Mesenchymal stem cell (in vitro differentiated cells and primary cell): Measurements from ENCODE around the gene VTI1A.
"Not testable (repeated sequence)": the region's sequence is repeated elsewhere in the genome, so short reads cannot be mapped to it uniquely, and the experiment has no call there.

Experiments used
- DNase-seq: peaks from one replicate; pipeline ENCODE4 v3.0.0-alpha.2; 2013
- H2AFZ ChIP-seq: one replicate; pipeline ENCODE4 v1.6.1; 2013; ENCODE audit warnings: low read depth, mild to moderate bottlenecking, control low read depth, inconsistent platforms, low read length, moderate library complexity
- H2AK5ac ChIP-seq: 2 replicates; pipeline ENCODE4 v1.6.1; 2013; ENCODE audit warnings: low read length, moderate library complexity, mild to moderate bottlenecking, inconsistent platforms; ENCODE audit not compliant: severe bottlenecking
- H2BK120ac ChIP-seq: one replicate; pipeline ENCODE4 v1.6.1; 2013; ENCODE audit warnings: low read depth, mild to moderate bottlenecking, inconsistent platforms, low read length, moderate library complexity
- H2BK12ac ChIP-seq, 2 experiments: one replicate each; pipeline ENCODE4 v1.6.1; 2013; ENCODE audit warnings: inconsistent platforms in 2 of 2, low read length in 2 of 2, mild to moderate bottlenecking in 2 of 2, moderate library complexity in 2 of 2, control low read depth in 1 of 2
- H2BK15ac ChIP-seq: one replicate; pipeline ENCODE4 v1.6.1; 2013; ENCODE audit warnings: mild to moderate bottlenecking, low read depth, inconsistent platforms; ENCODE audit not compliant: poor library complexity, severe bottlenecking
- H2BK5ac ChIP-seq: 2 replicates; pipeline ENCODE4 v1.6.1; 2013; ENCODE audit warnings: low read depth, mild to moderate bottlenecking, low read length, control low read depth, inconsistent platforms; ENCODE audit not compliant: poor library complexity, severe bottlenecking
- H3K14ac ChIP-seq, 2 experiments: one replicate each; pipeline ENCODE4 v1.6.1; 2013; ENCODE audit warnings: inconsistent platforms in 2 of 2, low read length in 2 of 2, control low read depth in 1 of 2, mild to moderate bottlenecking in 1 of 2, moderate library complexity in 1 of 2
- H3K18ac ChIP-seq, 2 experiments: one replicate each; pipeline ENCODE4 v1.6.1; 2013; ENCODE audit warnings: inconsistent platforms in 2 of 2, low read length in 2 of 2, control low read depth in 1 of 2, low read depth in 1 of 2, mild to moderate bottlenecking in 1 of 2
- H3K23ac ChIP-seq, 2 experiments: one replicate each; pipeline ENCODE4 v1.6.1; 2013; ENCODE audit warnings: inconsistent platforms in 2 of 2, low read length in 2 of 2, mild to moderate bottlenecking in 2 of 2, moderate library complexity in 2 of 2, control low read depth in 1 of 2
- H3K27ac ChIP-seq: 2 replicates; pipeline ENCODE4 v1.5.1; 2013; ENCODE audit warnings: mild to moderate bottlenecking, moderate library complexity, low read length, control low read depth, inconsistent platforms; ENCODE audit not compliant: poor library complexity, severe bottlenecking
- H3K27me3 ChIP-seq, 2 experiments: 2 replicates each; pipeline versions ENCODE4 v1.6.1 to v1.7.0; 2013; ENCODE audit warnings: low read length in 2 of 2, mild to moderate bottlenecking in 2 of 2, moderate library complexity in 2 of 2, control low read depth in 1 of 2, inconsistent platforms in 1 of 2; ENCODE audit not compliant: control insufficient read depth in 1 of 2, insufficient read depth in 1 of 2
- H3K36me3 ChIP-seq, 2 experiments: 2 replicates each; pipeline versions ENCODE4 v1.6.1 to v1.7.0; 2013; ENCODE audit warnings: low read length in 2 of 2, control low read depth in 1 of 2, inconsistent platforms in 1 of 2, low read depth in 1 of 2, mild to moderate bottlenecking in 1 of 2; ENCODE audit not compliant: insufficient read depth in 2 of 2, control insufficient read depth in 1 of 2
- H3K4ac ChIP-seq, 2 experiments: one replicate each; pipeline ENCODE4 v1.6.1; 2013; ENCODE audit warnings: inconsistent platforms in 2 of 2, low read length in 2 of 2, mild to moderate bottlenecking in 2 of 2, moderate library complexity in 2 of 2, control low read depth in 1 of 2, low read depth in 1 of 2
- H3K4me1 ChIP-seq: 2 replicates; pipeline ENCODE4 v1.6.1; 2013; ENCODE audit warnings: low read depth, low read length, control low read depth; ENCODE audit not compliant: control insufficient read depth, insufficient read depth
- H3K4me2 ChIP-seq: 2 replicates; pipeline ENCODE4 v1.6.1; 2013; ENCODE audit warnings: low read length, mild to moderate bottlenecking, inconsistent platforms; ENCODE audit not compliant: poor library complexity, severe bottlenecking
- H3K4me3 ChIP-seq, 2 experiments: 2 replicates each; pipeline versions ENCODE4 v1.5.1 to v1.7.0; 2013; ENCODE audit warnings: low read length in 2 of 2, mild to moderate bottlenecking in 2 of 2, control low read depth in 1 of 2, low read depth in 1 of 2; ENCODE audit not compliant: insufficient read depth in 1 of 2
- H3K79me1 ChIP-seq: replicated peaks from 2 replicates; pipeline ENCODE4 v1.6.1; 2013; ENCODE audit warnings: mild to moderate bottlenecking, control low read depth, low read length, inconsistent platforms; ENCODE audit not compliant: poor library complexity, severe bottlenecking
- H3K9ac ChIP-seq: 2 replicates; pipeline ENCODE4 v1.7.0; 2013; ENCODE audit warnings: mild to moderate bottlenecking, low read length, moderate library complexity
- H3K9me3 ChIP-seq: 2 replicates; pipeline ENCODE4 v1.7.0; 2013; ENCODE audit warnings: mild to moderate bottlenecking, low read length; ENCODE audit not compliant: control insufficient read depth
- H4K8ac ChIP-seq: one replicate; pipeline ENCODE4 v1.6.1; 2013; ENCODE audit warnings: inconsistent platforms, mild to moderate bottlenecking, low read length, moderate library complexity
- H4K91ac ChIP-seq: one replicate; pipeline ENCODE4 v1.6.1; 2013; ENCODE audit warnings: mild to moderate bottlenecking, low read length, inconsistent platforms
- whole genome bisulfite sequencing: methylation state at CpG from one replicate; pipeline ENCODE4 v1.1.7; 2013; ENCODE audit warnings: mixed read lengths; 5-methylcytosine and 5-hydroxymethylcytosine counted together

VTI1A gene

GRCh38 chr10:112538168-112538567, 91.2 kb downstream of the VTI1A start:
- Histone ChIP-seq H4K8ac (no peak overlapping the region), H3K4me2 (no peak overlapping the region), H2AFZ (no peak overlapping the region), H3K4me3 (no peak overlapping the region), H4K91ac (no peak overlapping the region), H3K14ac (no peak overlapping the region), H3K27me3 (no peaks in the 10 kb centered on the region), H2BK5ac (no peak overlapping the region), H2BK12ac (no peak overlapping the region), H3K4me1 (no peaks in the 10 kb centered on the region), H2BK120ac (no peak overlapping the region), H2BK15ac (no peak overlapping the region), H3K4ac (no peak overlapping the region), H3K27ac (no peak overlapping the region), H3K36me3 (peaks cover 4 to 28% of the 10 kb centered on the region in 2 experiments), H3K18ac (no peak overlapping the region), H3K9ac (no peak overlapping the region), H3K9me3 (no peaks in the 10 kb centered on the region), H2AK5ac (no peak overlapping the region), H3K23ac (no peak overlapping the region), H3K79me1 (peaks cover 1% of the 10 kb centered on the region)
- DNase-seq = no peak
- WGBS = 85% methylated on average over 7 of the region's 7 CpGs

DNA sequence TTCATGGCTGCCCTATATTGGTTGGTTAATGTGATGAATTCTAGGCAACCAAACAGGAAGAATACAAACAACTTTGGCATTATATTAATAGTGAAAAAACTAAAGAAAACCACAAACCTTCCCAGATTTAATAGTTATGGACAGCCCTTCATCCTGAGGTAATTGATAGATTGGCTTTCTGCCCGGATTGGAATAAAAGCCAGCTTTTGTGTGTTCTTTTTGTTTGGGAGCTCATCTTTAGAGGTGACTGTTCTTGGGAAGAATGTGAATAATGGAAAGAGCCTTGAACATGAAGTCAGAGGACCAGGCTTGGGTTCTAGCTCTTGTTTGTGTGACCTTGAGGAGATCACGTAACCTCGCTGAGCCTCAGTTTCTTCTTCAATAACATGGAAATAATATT, 92.3 kb downstream of the VTI1A start:
- no peak overlapping the region for H4K91ac ChIP-seq
- H3K14ac ChIP-seq = no peak overlapping the region
- H2AFZ ChIP-seq = no peak overlapping the region
- no peak overlapping the region for H3K4me2 ChIP-seq
- H3K4ac ChIP-seq = no peak overlapping the region
- no peak overlapping the region for H4K8ac ChIP-seq
- H2BK12ac ChIP-seq = no peak overlapping the region
- DNase-seq = no peak
- no peak overlapping the region for H2BK120ac ChIP-seq
- 94% methylated on average over 1 of the region's 3 CpGs for WGBS
- H3K36me3 ChIP-seq = peaks cover 4 to 28% of the 10 kb centered on the region in 2 experiments
- no peaks in the 10 kb centered on the region for H3K27me3 ChIP-seq
- H3K9ac ChIP-seq = no peak overlapping the region
- no peak overlapping the region for H2BK5ac ChIP-seq
- H3K27ac ChIP-seq = no peak overlapping the region
- H2BK15ac ChIP-seq = no peak overlapping the region
- no peak overlapping the region for H2AK5ac ChIP-seq
- H3K4me3 ChIP-seq = no peak overlapping the region
- peaks cover 2% of the 10 kb centered on the region for H3K79me1 ChIP-seq
- no peak overlapping the region for H3K18ac ChIP-seq
- no peak overlapping the region for H3K23ac ChIP-seq
- no peaks in the 10 kb centered on the region for H3K4me1 ChIP-seq
- no peaks in the 10 kb centered on the region for H3K9me3 ChIP-seq

GRCh38 chr10:112542823-112543222, 95.8 kb downstream of the VTI1A start:
- not testable (repeated sequence) for H2BK5ac ChIP-seq, H4K8ac ChIP-seq, H3K4ac ChIP-seq, H2BK12ac ChIP-seq, H2BK120ac ChIP-seq, DNase-seq, H2AK5ac ChIP-seq, H3K79me1 ChIP-seq, H3K27ac ChIP-seq, H3K4me3 ChIP-seq, H3K4me2 ChIP-seq, H2BK15ac ChIP-seq, H4K91ac ChIP-seq, H3K9me3 ChIP-seq, H2AFZ ChIP-seq, H3K14ac ChIP-seq, H3K18ac ChIP-seq, H3K27me3 ChIP-seq, H3K4me1 ChIP-seq, H3K23ac ChIP-seq, H3K9ac ChIP-seq
- H3K36me3 ChIP-seq = peaks cover 7 to 28% of the 10 kb centered on the region in 2 experiments
- WGBS = 100% methylated on average over 1 of the region's 5 CpGs

DNA sequence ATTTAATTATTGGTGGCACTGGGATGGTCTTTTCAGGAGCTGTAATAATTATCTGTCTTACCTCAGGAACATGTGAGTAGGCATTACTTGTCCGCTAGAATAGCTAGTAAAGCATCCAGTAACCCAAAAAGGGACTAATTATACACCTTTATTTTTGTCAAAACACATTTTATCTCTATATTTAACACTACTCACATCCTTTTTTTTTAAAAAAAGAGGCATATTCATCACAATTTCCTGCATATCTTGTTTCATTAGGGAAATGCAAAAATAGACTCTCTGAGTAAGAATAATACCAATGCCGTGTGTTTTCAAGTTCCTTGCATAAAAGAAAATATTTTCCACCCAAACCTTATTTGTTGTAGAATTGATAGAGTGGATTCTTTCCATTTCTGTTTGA, 99.5 kb downstream of the VTI1A start:
- Histone ChIP-seq H2BK15ac (no peak overlapping the region), H3K9ac (no peak overlapping the region), H4K8ac (no peak overlapping the region), H3K4me3 (no peak overlapping the region), H3K23ac (no peak overlapping the region), H3K4me2 (no peak overlapping the region), H3K9me3 (no peaks in the 10 kb centered on the region), H2BK5ac (no peak overlapping the region), H3K27me3 (no peaks in the 10 kb centered on the region), H3K27ac (no peak overlapping the region), H3K79me1 (peaks cover 6% of the 10 kb centered on the region), H2AFZ (no peak overlapping the region), H4K91ac (no peak overlapping the region), H3K14ac (no peak overlapping the region), H2BK12ac (no peak overlapping the region), H3K4ac (no peak overlapping the region), H2BK120ac (no peak overlapping the region), H3K4me1 (no peaks in the 10 kb centered on the region), H3K36me3 (peaks cover 5 to 7% of the 10 kb centered on the region in 2 experiments), H3K18ac (no peak overlapping the region), H2AK5ac (no peak overlapping the region)
- no peak for DNase-seq
- 100% methylated on average over 1 of the region's 2 CpGs for WGBS
